Measurements from ENCODE around the gene MRFAP1. TPM values are rescaled to one million over a fixed set of nuclear protein-coding genes. Genes with fewer than 3 reads are reported as not detected.
"Not testable (repeated sequence)": the region's sequence is repeated elsewhere in the genome, so short reads cannot be mapped to it uniquely, and the experiment has no call there.

The MRFAP1 gene
- polyA plus RNA-seq, 3 donors, result 72.1 to 180 (median 171) TPM

- Histone ChIP-seq H3K36me3 (replicated peaks in 1 of 2; ENCODE audit: control insufficient read depth in 1 of 2, insufficient read depth in 2 of 2, low read length in 2 of 2) (no peaks in the 10 kb centered on the region), H3K4me2 (replicated peaks; ENCODE audit: extremely low read depth, low read length, poor library complexity, severe bottlenecking) (no peak overlapping the region), H3K4me1 (ENCODE audit: control insufficient read depth in 1 of 2, insufficient read depth in 2 of 2, low read length in 2 of 2) (no peaks in the 10 kb centered on the region), H3K4me3 (replicated peaks in 1 of 3; ENCODE audit: low read depth in 2 of 3, low read length in 3 of 3) (no peak overlapping the region), H3K9me3 (replicated peaks in 1 of 2; ENCODE audit: control insufficient read depth in 1 of 2, insufficient read depth in 1 of 2, low read length in 2 of 2) (no peaks in the 10 kb centered on the region), H3K27ac (ENCODE audit: low read depth in 1 of 2, low read length in 2 of 2) (no peak overlapping the region), H2AFZ (ENCODE audit: insufficient read depth, low read depth, low read length, poor library complexity, severe bottlenecking) (no peak overlapping the region), H3K79me2 (ENCODE audit: insufficient read depth, low read length) (no peaks in the 10 kb centered on the region), H3K9ac (ENCODE audit: insufficient read depth, low read length, poor library complexity, severe bottlenecking) (no peak overlapping the region), H4K20me1 (ENCODE audit: insufficient read depth, low read length) (no peaks in the 10 kb centered on the region), H3K27me3 (ENCODE audit: control insufficient read depth in 2 of 2, insufficient read depth in 2 of 2, low read length in 2 of 2) (no peaks in the 10 kb centered on the region)
- Mint-ChIP-seq H3K27ac (no peak overlapping the region), H3K36me3 (no peaks in the 10 kb centered on the region), H3K27me3 (ENCODE audit: low read depth in 3 of 3) (peaks cover 2 to 12% (median 2%) of the 10 kb centered on the region in 3 donors), H3K9me3 (peaks cover 2 to 15% (median 10%) of the 10 kb centered on the region in 7 donors), H3K4me1 (no peaks in the 10 kb centered on the region), H3K4me3 (no peak overlapping the region)
- TF ChIP-seq CTCF (IDR thresholded peaks at IDR 0.05), result no peak
- no peak for DNase-seq
- WGBS (ENCODE audit: insufficient coverage), result 94% methylated on average over 2 of the region's 8 CpGs
- intact Hi-C loops (cut with micrococcal nuclease), result no loop called here
Measured at GRCh38 chr4:6649216-6649615, 8.7 kb downstream of the MRFAP1 start.

- no CpG with 5 or more reads among the region's 3 CpGs for WGBS (ENCODE audit: insufficient coverage)
Measured at GRCh38 chr4:6654211-6654610, 13.7 kb downstream of the MRFAP1 start.

GRCh38 chr4:6655291-6655690, 14.8 kb downstream of the MRFAP1 start:
- H3K27ac ChIP-seq (ENCODE audit: low read depth in 1 of 2, low read length in 2 of 2); intact Hi-C loops (cut with micrococcal nuclease); H3K27ac Mint-ChIP-seq; H4K20me1 ChIP-seq (ENCODE audit: insufficient read depth, low read length); H3K36me3 Mint-ChIP-seq; H2AFZ ChIP-seq (ENCODE audit: insufficient read depth, low read depth, low read length, poor library complexity, severe bottlenecking); H3K4me3 Mint-ChIP-seq; DNase-seq; H3K9me3 ChIP-seq (replicated peaks in 1 of 2; ENCODE audit: control insufficient read depth in 1 of 2, insufficient read depth in 1 of 2, low read length in 2 of 2); H3K4me3 ChIP-seq (replicated peaks in 1 of 3; ENCODE audit: low read depth in 2 of 3, low read length in 3 of 3); H3K36me3 ChIP-seq (replicated peaks in 1 of 2; ENCODE audit: control insufficient read depth in 1 of 2, insufficient read depth in 2 of 2, low read length in 2 of 2); H3K79me2 ChIP-seq (ENCODE audit: insufficient read depth, low read length); H3K9ac ChIP-seq (ENCODE audit: insufficient read depth, low read length, poor library complexity, severe bottlenecking); H3K4me2 ChIP-seq (replicated peaks; ENCODE audit: extremely low read depth, low read length, poor library complexity, severe bottlenecking): not testable (repeated sequence)
- peaks cover 5 to 11% of the 10 kb centered on the region in 2 donors for H3K4me1 ChIP-seq (ENCODE audit: control insufficient read depth in 1 of 2, insufficient read depth in 2 of 2, low read length in 2 of 2)
- WGBS (ENCODE audit: insufficient coverage), result no CpG with 5 or more reads among the region's 2 CpGs
- H3K9me3 Mint-ChIP-seq, result peaks cover 0 to 13% (median 5%) of the 10 kb centered on the region in 7 donors
- H3K27me3 Mint-ChIP-seq (ENCODE audit: low read depth in 3 of 3), result peaks cover 4 to 40% (median 25%) of the 10 kb centered on the region in 3 donors
- H3K4me1 Mint-ChIP-seq, result peaks cover 11% of the 10 kb centered on the region
- peaks cover 13 to 33% of the 10 kb centered on the region in 2 donors for H3K27me3 ChIP-seq (ENCODE audit: control insufficient read depth in 2 of 2, insufficient read depth in 2 of 2, low read length in 2 of 2)

More at GRCh38 chr4:6654211-6654610, 13.7 kb downstream of the MRFAP1 start:
- Histone ChIP-seq H3K27me3 (ENCODE audit: control insufficient read depth in 2 of 2, insufficient read depth in 2 of 2, low read length in 2 of 2) (peaks cover 7 to 22% of the 10 kb centered on the region in 2 donors), H3K4me1 (ENCODE audit: control insufficient read depth in 1 of 2, insufficient read depth in 2 of 2, low read length in 2 of 2) (peaks cover 4 to 11% of the 10 kb centered on the region in 2 donors)
- peak overlapping the region in 1 of 7 donors; percentile 27 for H3K27ac Mint-ChIP-seq
- H3K4me3 Mint-ChIP-seq; H3K27ac ChIP-seq (ENCODE audit: low read depth in 1 of 2, low read length in 2 of 2); DNase-seq; H3K36me3 ChIP-seq (replicated peaks in 1 of 2; ENCODE audit: control insufficient read depth in 1 of 2, insufficient read depth in 2 of 2, low read length in 2 of 2); H3K4me3 ChIP-seq (replicated peaks in 1 of 3; ENCODE audit: low read depth in 2 of 3, low read length in 3 of 3); H3K36me3 Mint-ChIP-seq; H3K9ac ChIP-seq (ENCODE audit: insufficient read depth, low read length, poor library complexity, severe bottlenecking); H3K79me2 ChIP-seq (ENCODE audit: insufficient read depth, low read length); intact Hi-C loops (cut with micrococcal nuclease); H3K4me1 Mint-ChIP-seq; H3K4me2 ChIP-seq (replicated peaks; ENCODE audit: extremely low read depth, low read length, poor library complexity, severe bottlenecking); H3K9me3 ChIP-seq (replicated peaks in 1 of 2; ENCODE audit: control insufficient read depth in 1 of 2, insufficient read depth in 1 of 2, low read length in 2 of 2); H4K20me1 ChIP-seq (ENCODE audit: insufficient read depth, low read length); H2AFZ ChIP-seq (ENCODE audit: insufficient read depth, low read depth, low read length, poor library complexity, severe bottlenecking): not testable (repeated sequence)
- H3K27me3 Mint-ChIP-seq (ENCODE audit: low read depth in 3 of 3), result peaks cover 4 to 29% (median 16%) of the 10 kb centered on the region in 3 donors
- H3K9me3 Mint-ChIP-seq, result peaks cover 0 to 13% (median 7%) of the 10 kb centered on the region in 7 donors

All from CD14-positive monocyte (primary cell).